Measurements from ENCODE around the gene HERC4. TPM values are rescaled to one million over a fixed set of nuclear protein-coding genes. Genes with fewer than 3 reads are reported as not detected.

Gene HERC4
- total and polyA plus RNA-seq, 9 of the 15 experiments (the other 6 are each of a cell fraction or from before 2014, with no cell fraction given), result 12.5 to 33.5 (median 22.8) TPM

DNA sequence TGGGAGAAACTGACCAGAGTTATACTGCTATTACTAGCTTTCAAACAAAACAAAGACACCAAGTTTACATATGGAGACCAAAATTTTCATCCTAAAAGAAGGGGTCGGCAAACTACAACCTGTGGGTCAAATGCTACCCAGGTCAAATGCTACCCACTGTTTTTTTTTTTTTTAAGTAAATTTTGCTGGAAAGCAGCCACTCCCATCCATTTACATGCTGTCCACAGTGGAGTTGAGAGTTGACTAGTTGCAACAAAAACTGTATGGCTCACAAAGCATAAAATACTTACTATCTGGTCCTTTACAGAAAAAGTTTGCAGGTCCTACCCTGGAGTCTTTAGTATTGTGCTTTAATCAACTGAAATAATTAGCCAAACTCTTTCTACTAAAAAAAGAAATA is 99.2 kb downstream of the HERC4 start (continued):
- TF ChIP-seq RCOR1 (IDR thresholded peaks at IDR 0.05; ENCODE audit: borderline replicate concordance in 1 of 2, low read depth in 2 of 2, low read length in 2 of 2), result no peak

DNA sequence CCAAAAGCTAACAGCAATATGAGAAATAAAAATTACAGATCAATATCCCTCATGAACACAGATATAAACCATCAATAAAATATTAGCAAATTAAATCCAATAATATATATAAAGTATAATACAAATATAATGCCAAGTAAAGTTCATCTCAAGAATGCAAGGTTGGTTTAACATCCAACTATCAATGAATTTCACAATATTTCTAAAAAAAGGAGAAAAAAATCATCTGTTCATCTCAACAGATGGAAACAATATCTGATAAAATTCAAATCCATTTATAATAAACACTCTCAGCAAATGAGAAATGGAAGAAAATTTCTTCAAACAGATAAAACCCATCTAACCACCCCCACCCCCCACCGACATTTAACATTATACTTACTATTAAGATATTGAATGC is 103.8 kb downstream of the HERC4 start:
- POLR2A ChIA-PET, result no interaction called here
- peaks cover 18% of the 10 kb centered on the region for H3K36me3 ChIP-seq (ENCODE audit: control insufficient read depth, insufficient read depth, low read length)
- no TSS peak for BruUV-seq (replicated peaks)
- TF ChIP-seq ASH1L (IDR thresholded peaks at IDR 0.05; ENCODE audit: borderline replicate concordance, low read depth, partially characterized antibody), result no peak
- TF ChIP-seq ZBTB7A (IDR thresholded peaks at IDR 0.05; ENCODE audit: borderline replicate concordance, control insufficient read depth, low read depth, low read length), result no peak
- TF ChIP-seq ZNF311 (CRISPR knock-in tag; IDR thresholded peaks at IDR 0.05), result no peak
- TF ChIP-seq HDAC8 (tag; IDR thresholded peaks at IDR 0.05), result no peak
- TF ChIP-seq ZNF589 (CRISPR knock-in tag; IDR thresholded peaks at IDR 0.05; ENCODE audit: low read depth), result no peak
- TF ChIP-seq ZNF57 (CRISPR knock-in tag; IDR thresholded peaks at IDR 0.05), result no peak
- TF ChIP-seq ZNF121 (CRISPR knock-in tag; conservative IDR thresholded peaks at IDR 0.05), result no peak
- no peak for TF ChIP-seq ZKSCAN1 (IDR thresholded peaks at IDR 0.05; ENCODE audit: low read depth, low read length)
- TF ChIP-seq ZNF511 (CRISPR knock-in tag; IDR thresholded peaks at IDR 0.05), result no peak
- no peak for TF ChIP-seq CHD2 (IDR thresholded peaks at IDR 0.05; ENCODE audit: low read depth, low read length)
- TF ChIP-seq, protein P1, sequence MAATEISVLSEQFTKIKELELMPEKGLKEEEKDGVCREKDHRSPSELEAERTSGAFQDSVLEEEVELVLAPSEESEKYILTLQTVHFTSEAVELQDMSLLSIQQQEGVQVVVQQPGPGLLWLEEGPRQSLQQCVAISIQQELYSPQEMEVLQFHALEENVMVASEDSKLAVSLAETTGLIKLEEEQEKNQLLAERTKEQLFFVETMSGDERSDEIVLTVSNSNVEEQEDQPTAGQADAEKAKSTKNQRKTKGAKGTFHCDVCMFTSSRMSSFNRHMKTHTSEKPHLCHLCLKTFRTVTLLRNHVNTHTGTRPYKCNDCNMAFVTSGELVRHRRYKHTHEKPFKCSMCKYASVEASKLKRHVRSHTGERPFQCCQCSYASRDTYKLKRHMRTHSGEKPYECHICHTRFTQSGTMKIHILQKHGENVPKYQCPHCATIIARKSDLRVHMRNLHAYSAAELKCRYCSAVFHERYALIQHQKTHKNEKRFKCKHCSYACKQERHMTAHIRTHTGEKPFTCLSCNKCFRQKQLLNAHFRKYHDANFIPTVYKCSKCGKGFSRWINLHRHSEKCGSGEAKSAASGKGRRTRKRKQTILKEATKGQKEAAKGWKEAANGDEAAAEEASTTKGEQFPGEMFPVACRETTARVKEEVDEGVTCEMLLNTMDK (IDR thresholded peaks at IDR 0.05; ENCODE audit: borderline replicate concordance, insufficient read depth, low read depth, low read length, poor library complexity, severe bottlenecking), result no peak
- TF ChIP-seq ZFP30 (CRISPR knock-in tag; IDR thresholded peaks at IDR 0.05; ENCODE audit: borderline replicate concordance), result no peak
- no peak for TF ChIP-seq HCFC1 (IDR thresholded peaks at IDR 0.05; ENCODE audit: low read depth, low read length)
- TF ChIP-seq NCOR1 (IDR thresholded peaks at IDR 0.05), result no peak
- TF ChIP-seq ZNF239 (CRISPR knock-in tag; IDR thresholded peaks at IDR 0.05), result no peak
- peak; percentile 82 to 85 for TF ChIP-seq TRIM24 (IDR thresholded peaks at IDR 0.05)
- no peak for TF ChIP-seq HDAC2 (IDR thresholded peaks at IDR 0.05)
- no peak for TF ChIP-seq MCM5 (IDR thresholded peaks at IDR 0.05; ENCODE audit: low read depth)
- peak; percentile 82 for TF ChIP-seq CEBPB (tag; IDR thresholded peaks at IDR 0.05)
- TF ChIP-seq MCM3 (IDR thresholded peaks at IDR 0.05), result no peak
- TF ChIP-seq RAD21 (CRISPR knock-in tag; conservative IDR thresholded peaks at IDR 0.05 in 1 of 2, IDR thresholded peaks at IDR 0.05 in 1 of 2), result no peak
- no peak for TF ChIP-seq NFYB (IDR thresholded peaks at IDR 0.05; ENCODE audit: extremely low read depth, insufficient read length)

More for the DNA sequence above, 103.8 kb downstream of the HERC4 start:
- Histone ChIP-seq H3K4me1 (replicated peaks in 1 of 2; ENCODE audit: control insufficient read depth in 2 of 2, insufficient read depth in 2 of 2, low read length in 2 of 2) (no peaks in the 10 kb centered on the region), H3K79me2 (ENCODE audit: control insufficient read depth, insufficient read depth, low read length) (no peaks in the 10 kb centered on the region), H3K27me3 (ENCODE audit: control insufficient read depth in 2 of 2, insufficient read depth in 2 of 2, low read length in 2 of 2) (no peaks in the 10 kb centered on the region), H4K20me1 (replicated peaks; ENCODE audit: control insufficient read depth, insufficient read depth, low read length) (no peaks in the 10 kb centered on the region), H3K9me3 (replicated peaks; ENCODE audit: control insufficient read depth, insufficient read depth, low read depth, low read length) (peaks cover 4% of the 10 kb centered on the region), H3K4me3 (no peak overlapping the region), H3K4me2 (ENCODE audit: insufficient read depth, low read length) (no peak overlapping the region), H3K9ac (ENCODE audit: insufficient read depth in 1 of 2, low read depth in 2 of 2, low read length in 2 of 2) (no peak overlapping the region), H3K27ac (ENCODE audit: extremely low read depth, low read depth, low read length) (no peak overlapping the region), H2AFZ (ENCODE audit: low read depth, low read length) (no peak overlapping the region), H3K9me1 (ENCODE audit: control insufficient read depth, insufficient read depth, low read length) (no peaks in the 10 kb centered on the region)
- no peak for FAIRE-seq
- ATAC-seq, result no peak
- in situ Hi-C loops (cut with MboI) (no loop called here), intact Hi-C loops (cut with micrococcal nuclease) (no loop called here)
- DNase-seq (ENCODE audit: extremely low read depth in 1 of 4, low spot score in 3 of 4), result peak in 1 of 4 experiments; percentile 19
- 100% methylated on average over 1 of the region's 1 CpG for WGBS (ENCODE audit: insufficient coverage, low coverage, missing lambda C conversion rate)
- CTCF ChIA-PET (ENCODE audit: low intra/inter-chr PET ratio), result no interaction called here
